B cell (primary cell): ENCODE measurements around the gene CASP2. TPM values are rescaled to one million over a fixed set of nuclear protein-coding genes. Genes with fewer than 3 reads are reported as not detected.
A peak's percentile ranks its signal among the peaks of the same experiment; 100 is the strongest.

Experiments
- ATAC-seq: fragments of 200-7000 bp; cut with Tn5 transposase; one replicate; pipeline ENCODE4 v1.10.0; 2021; ENCODE audit warnings: low read depth, mild to moderate bottlenecking, moderate number of reproducible peaks, moderate library complexity
- CTCF ChIA-PET: fragments of 350-600 bp; sonication (Branson Sonifier 250); formaldehyde crosslinking; loops from one replicate; lab custom pipeline; 2021; ENCODE audit warnings: antibody characterized with exemption, inconsistent platforms; lab: Charles Lee
- POLR2A ChIA-PET: fragments of 350-600 bp; sonication (Branson Sonifier 250); formaldehyde crosslinking; loops from one replicate; lab custom pipeline; 2021; ENCODE audit warnings: antibody characterized with exemption; lab: Charles Lee
- DNase-seq: peaks from one replicate; pipeline ENCODE4 v3.0.0; 2013
- H2AFZ ChIP-seq: 2 replicates; pipeline ENCODE4 v1.6.1; 2012; ENCODE audit warnings: mild to moderate bottlenecking, low read depth, low read length; ENCODE audit not compliant: insufficient read depth, poor library complexity, severe bottlenecking
- H3K27ac ChIP-seq, 2 donors: 1 replicate in 1 of 2; 2 replicates in 1 of 2; pipeline ENCODE4 v1.5.1; 2012 to 2013; ENCODE audit warnings: low read length in 2 of 2, mild to moderate bottlenecking in 2 of 2, moderate library complexity in 1 of 2
- H3K27me3 ChIP-seq, 4 experiments: fragments of 200-600 bp in 1 of 4; sonication (generic) in 1 of 4; replicated peaks in 1 of 4; 1 replicate in 2 of 4; 2 replicates in 2 of 4; pipeline versions ENCODE4 v1.6.1 to v1.7.0; 2013 to 2016; ENCODE audit warnings: low read length in 3 of 4, mild to moderate bottlenecking in 2 of 4, mixed read lengths in 1 of 4, moderate library complexity in 1 of 4; ENCODE audit not compliant: insufficient read depth in 4 of 4, control insufficient read depth in 3 of 4; ENCODE audit errors: control extremely low read depth in 1 of 4
- H3K36me3 ChIP-seq, 2 experiments: replicated peaks in 1 of 2; 1 replicate in 1 of 2; 2 replicates in 1 of 2; pipeline versions ENCODE4 v1.6.1 to v1.7.1; 2013; ENCODE audit warnings: low read length in 1 of 2; ENCODE audit not compliant: insufficient read depth in 2 of 2, control insufficient read depth in 1 of 2; ENCODE audit errors: control extremely low read depth in 1 of 2, extremely low read depth in 1 of 2
- H3K4me1 ChIP-seq, 2 donors: fragments of 200-600 bp in 1 of 2; sonication (generic) in 1 of 2; 1 replicate in 1 of 2; 2 replicates in 1 of 2; pipeline versions ENCODE4 v1.5.1 to v1.6.1; 2013 to 2017; ENCODE audit warnings: low read length in 2 of 2; ENCODE audit not compliant: control insufficient read depth in 2 of 2, insufficient read depth in 2 of 2
- H3K4me2 ChIP-seq: replicated peaks from 2 replicates; pipeline ENCODE3; 2012; ENCODE audit warnings: mild to moderate bottlenecking, low read depth, low read length; ENCODE audit not compliant: poor library complexity, severe bottlenecking
- H3K4me3 ChIP-seq, 5 experiments: fragments of 200-600 bp in 1 of 5; sonication (generic) in 1 of 5; 1 replicate in 3 of 5; 2 replicates in 2 of 5; pipeline versions ENCODE4 v1.5.1 to v1.7.0; 2011 to 2016; ENCODE audit warnings: low read length in 4 of 5, mild to moderate bottlenecking in 4 of 5, low read depth in 2 of 5, control low read depth in 1 of 5, moderate library complexity in 1 of 5; ENCODE audit not compliant: insufficient read depth in 1 of 5; ENCODE audit errors: control extremely low read depth in 1 of 5, extremely low read depth in 1 of 5
- H3K79me2 ChIP-seq: fragments of 200-600 bp; sonication (generic); one replicate; pipeline ENCODE4 v1.6.0; 2016; ENCODE audit warnings: low read length; ENCODE audit not compliant: control insufficient read depth, insufficient read depth
- H3K9ac ChIP-seq: fragments of 200-600 bp; sonication (generic); 2 replicates; pipeline ENCODE4 v1.6.1; 2017; ENCODE audit warnings: mild to moderate bottlenecking, low read length, moderate library complexity
- H3K9me3 ChIP-seq, 3 donors: one replicate each; pipeline versions ENCODE4 v1.6.1 to v1.7.1; 2013; ENCODE audit warnings: low read length in 2 of 3; ENCODE audit not compliant: control insufficient read depth in 2 of 3, insufficient read depth in 1 of 3; ENCODE audit errors: control extremely low read depth in 1 of 3
- H4K20me1 ChIP-seq: 2 replicates; pipeline ENCODE4 v1.6.0; 2012; ENCODE audit warnings: mild to moderate bottlenecking, low read length; ENCODE audit not compliant: insufficient read depth, control insufficient read depth, poor library complexity, severe bottlenecking
- H3K27ac Mint-ChIP-seq: one replicate; pipeline ENCODE4 v1.8.0; 2021; ENCODE audit warnings: mixed read lengths
- H3K27me3 Mint-ChIP-seq: one replicate; pipeline ENCODE4 v1.8.0; 2021; ENCODE audit warnings: mixed read lengths
- H3K4me1 Mint-ChIP-seq: one replicate; pipeline ENCODE4 v1.8.0; 2021; ENCODE audit warnings: mixed read lengths
- H3K4me3 Mint-ChIP-seq: one replicate; pipeline ENCODE4 v1.8.0; 2021; ENCODE audit warnings: mixed read lengths
- H3K9me3 Mint-ChIP-seq: one replicate; pipeline ENCODE4 v1.8.0; 2022; ENCODE audit warnings: mixed read lengths; ENCODE audit not compliant: insufficient read depth
- CTCF ChIP-seq: fragments of 200-600 bp; IDR thresholded peaks from one replicate; pipeline ENCODE4 v1.8.0; 2022; ENCODE audit warnings: antibody characterized with exemption, mild to moderate bottlenecking
- EZH2 ChIP-seq: IDR thresholded peaks from 2 replicates; pipeline ENCODE4 v1.6.1; 2012; ENCODE audit warnings: borderline replicate concordance, low read depth, mild to moderate bottlenecking, moderate library complexity, low read length; ENCODE audit not compliant: insufficient read depth, poor library complexity, severe bottlenecking
- WGBS: methylation state at CpG from one replicate; pipeline ENCODE4 v1.1.5; 2013; ENCODE audit warnings: missing lambda C conversion rate; ENCODE audit not compliant: insufficient coverage; 5-methylcytosine and 5-hydroxymethylcytosine counted together
- intact Hi-C: fragments of 100-400 bp; cut with micrococcal nuclease; formaldehyde crosslinking; loops from one replicate; pipeline ENCODE4 v1.10.0; 2022
- polyA plus RNA-seq: library from polyadenylated mRNA; depleted of rRNA; stranded (reverse); fragments of >200 nt; gene quantifications from 2 replicates; pipeline ENCODE4 v1.2.3, GENCODE V29; 2012
- total RNA-seq, 2 donors: library from RNA; stranded (reverse); fragments of 120-200 nt in 1 of 2; gene quantifications; 1 replicate in 1 of 2; 2 replicates in 1 of 2; pipeline versions ENCODE4 v1.2.3 to v1.2.4, GENCODE V29; 2013 to 2022

CASP2 gene
- total and polyA plus RNA-seq, 2 donors (not counting 1 experiment from before 2014, with no cell fraction given) = 29.2 to 66.5 TPM

- Mint-ChIP-seq H3K4me1 (peaks cover 59% of the 10 kb centered on the region), H3K9me3 (no peaks in the 10 kb centered on the region), H3K4me3 (peak overlapping the region; percentile 95), H3K27me3 (no peaks in the 10 kb centered on the region), H3K27ac (peak overlapping the region; percentile 84)
- DNase-seq (no peak), ATAC-seq (no peak)
- no peaks in the 10 kb centered on the region for H3K27me3 ChIP-seq
- no peak for TF ChIP-seq CTCF
- no peak for TF ChIP-seq EZH2
- H3K4me1 ChIP-seq = peaks cover 44% of the 10 kb centered on the region in 2 donors
- peaks cover 0 to 13% of the 10 kb centered on the region in 2 experiments for H3K36me3 ChIP-seq
- peak overlapping the region; percentile 67 to 76 for H3K27ac ChIP-seq
- CTCF ChIA-PET = interaction anchor here (0.7 to 1.9 kb wide), 10 partner anchors 9 to 130 kb away, joined by 3 to 10 read pairs (median 4); partner anchors contain the start of gene GSTK1
- H4K20me1 ChIP-seq = peaks cover 40% of the 10 kb centered on the region
- H3K79me2 ChIP-seq = peaks cover 42% of the 10 kb centered on the region
- WGBS = 90% methylated on average over 17 of the region's 17 CpGs
- peak overlapping the region; percentile 62 for H3K9ac ChIP-seq
- H3K4me2 ChIP-seq = peak overlapping the region; percentile 86
- H3K9me3 ChIP-seq = peaks cover 0 to 6% (median 0%) of the 10 kb centered on the region in 3 donors
- POLR2A ChIA-PET = interaction anchor here (0.7 to 1.7 kb wide), 6 partner anchors 14 to 491 kb away, joined by 3 to 5 read pairs (median 4); partner anchors contain the start of genes EPHB6, GSTK1 and ZYX
- H3K4me3 ChIP-seq = peak overlapping the region in 4 of 5 experiments; percentile 21 to 56 (median 39)
- intact Hi-C loops = loop anchor here (5.0 kb wide), 2 partner anchors 480 to 615 kb away; partner anchors contain the start of gene TCAF1
- H2AFZ ChIP-seq = peak overlapping the region; percentile 90
Measured at GRCh38 chr7:143287339-143287934, 714 bp upstream of the CASP2 start.

- H3K4me2 ChIP-seq = peak overlapping the region; percentile 86
- Mint-ChIP-seq H3K4me1 (peaks cover 52% of the 10 kb centered on the region), H3K9me3 (no peaks in the 10 kb centered on the region), H3K27ac (peak overlapping the region; percentile 84), H3K4me3 (peak overlapping the region; percentile 95), H3K27me3 (no peaks in the 10 kb centered on the region)
- DNase-seq = no peak
- H3K4me1 ChIP-seq = peaks cover 36% of the 10 kb centered on the region in 2 donors
- no peak for TF ChIP-seq CTCF
- no peak for TF ChIP-seq EZH2
- ATAC-seq = no peak
- intact Hi-C loops = loop anchor here (1.0 to 5.0 kb wide), 6 partner anchors 26 to 613 kb away; partner anchors contain the start of genes EPHB6, GSTK1 and TCAF1
- no peaks in the 10 kb centered on the region for H3K27me3 ChIP-seq
- ChIA-PET CTCF (interaction anchor here (1.3 to 1.7 kb wide), 2 partner anchors 74 to 91 kb away, joined by 3 to 7 read pairs; no protein-coding TSS in a partner anchor), POLR2A (interaction anchor here (0.8 to 1.7 kb wide), 3 partner anchors 26 to 435 kb away, joined by 4 to 5 read pairs (median 4); partner anchors contain the start of genes EPHB6 and GSTK1)
- peak overlapping the region; percentile 73 to 95 (median 91) for H3K4me3 ChIP-seq
- peak overlapping the region; percentile 90 for H2AFZ ChIP-seq
- peaks cover 43% of the 10 kb centered on the region for H4K20me1 ChIP-seq
- peak overlapping the region; percentile 82 to 86 for H3K27ac ChIP-seq
- H3K9me3 ChIP-seq = peaks cover 0 to 6% (median 0%) of the 10 kb centered on the region in 3 donors
- peaks cover 0 to 27% of the 10 kb centered on the region in 2 experiments for H3K36me3 ChIP-seq
- peak overlapping the region; percentile 85 for H3K9ac ChIP-seq
- 0% methylated on average over 5 of the region's 11 CpGs for WGBS
- H3K79me2 ChIP-seq = peaks cover 54% of the 10 kb centered on the region
Measured at GRCh38 chr7:143288836-143289235, 685 bp downstream of the CASP2 start.
